ENCODE measurements around the gene TYW1. TPM values are rescaled to one million over a fixed set of nuclear protein-coding genes. Genes with fewer than 3 reads are reported as not detected.
A peak's percentile ranks its signal among the peaks of the same experiment; 100 is the strongest.
"Not testable (repeated sequence)": the region's sequence is repeated elsewhere in the genome, so short reads cannot be mapped to it uniquely, and the experiment has no call there.

Gene TYW1
- total and polyA plus RNA-seq, 2 of the 8 experiments (the other 6 are each of a cell fraction or from before 2014, with no cell fraction given): 8.8 to 16.2 TPM

GRCh38 chr7:67143091-67143786 lies 146.6 kb downstream of the TYW1 start:
- 95% methylated on average over 9 of the region's 9 CpGs; no CpG with 5 or more reads in 1 of the 2 experiments for WGBS, 2 experiments (ENCODE audit: extremely low coverage in 1 of 2, insufficient coverage in 1 of 2, insufficient read length in 1 of 2, insufficient replicate concordance in 2 of 2, low coverage in 1 of 2, low lambda C conversion rate in 2 of 2, missing lambda C conversion rate in 1 of 2)
- H3K14ac ChIP-seq (ENCODE audit: insufficient read length); H2BK20ac ChIP-seq (ENCODE audit: low read length); H3K18ac ChIP-seq (ENCODE audit: extremely low read depth, low read length); H2AFZ ChIP-seq (ENCODE audit: low read length); H3K27ac ChIP-seq (ENCODE audit: low read depth, low read length); H3K36me3 ChIP-seq (ENCODE audit: control insufficient read depth in 2 of 4, insufficient read depth in 4 of 4, low read length in 3 of 4); H3K9me3 ChIP-seq (ENCODE audit: insufficient read depth in 2 of 2, low read depth in 1 of 2, low read length in 1 of 2); H3K4me2 ChIP-seq (ENCODE audit: insufficient read depth in 1 of 2, low read depth in 2 of 2, low read length in 2 of 2); H3K79me2 ChIP-seq (ENCODE audit: control insufficient read depth in 1 of 2, insufficient read depth in 2 of 2, low read length in 2 of 2); H3K79me1 ChIP-seq (ENCODE audit: low read depth, low read length); DNase-seq (ENCODE audit: low read depth in 1 of 2, low spot score in 2 of 2); CTCF ChIA-PET (ENCODE audit: partially characterized antibody); H3K4me3 ChIP-seq (ENCODE audit: extremely low read depth in 1 of 4, insufficient read depth in 2 of 4, low read depth in 3 of 4, low read length in 4 of 4); H4K5ac ChIP-seq (ENCODE audit: insufficient read length, low read depth, low read length); H2BK120ac ChIP-seq (replicated peaks; ENCODE audit: low read depth, low read length); H3K4ac ChIP-seq (replicated peaks; ENCODE audit: insufficient read length, low read depth, low read length); H3K56ac ChIP-seq (replicated peaks; ENCODE audit: insufficient read length, low read depth, low read length); H2AK5ac ChIP-seq (ENCODE audit: low read depth, low read length); POLR2A ChIA-PET (ENCODE audit: partially characterized antibody); H3K9ac ChIP-seq (replicated peaks in 1 of 4; ENCODE audit: extremely low read depth in 1 of 4, low read depth in 3 of 4, low read length in 3 of 4); H3K27me3 ChIP-seq (replicated peaks in 1 of 4; ENCODE audit: control insufficient read depth in 3 of 4, extremely low read depth in 1 of 4, insufficient read depth in 3 of 4, low read length in 3 of 4); H2BK15ac ChIP-seq (ENCODE audit: low read length); H3K23me2 ChIP-seq (ENCODE audit: low read depth, low read length); H2BK5ac ChIP-seq (ENCODE audit: low read depth, low read length); H3K4me1 ChIP-seq (replicated peaks in 1 of 4; ENCODE audit: control insufficient read depth in 3 of 4, insufficient read depth in 4 of 4, low read length in 3 of 4); H3K23ac ChIP-seq (ENCODE audit: insufficient read length); H4K91ac ChIP-seq (replicated peaks; ENCODE audit: insufficient read length, low read length); H2BK12ac ChIP-seq (ENCODE audit: low read depth, low read length); H4K20me1 ChIP-seq (replicated peaks in 1 of 2; ENCODE audit: control insufficient read depth in 1 of 2, insufficient read depth in 2 of 2, low read length in 2 of 2); H4K8ac ChIP-seq (ENCODE audit: extremely low read depth, insufficient read depth, low read length): not testable (repeated sequence)
- FAIRE-seq: peak; percentile 58

GRCh38 chr7:67145581-67146193 lies 149.1 kb downstream of the TYW1 start:
- H3K18ac ChIP-seq (ENCODE audit: extremely low read depth, low read length); H3K36me3 ChIP-seq (ENCODE audit: control insufficient read depth in 2 of 4, insufficient read depth in 4 of 4, low read length in 3 of 4); CTCF ChIA-PET (ENCODE audit: partially characterized antibody); H3K23me2 ChIP-seq (ENCODE audit: low read depth, low read length); H2AFZ ChIP-seq (ENCODE audit: low read length); POLR2A ChIA-PET (ENCODE audit: partially characterized antibody); H3K27ac ChIP-seq (ENCODE audit: low read depth, low read length); DNase-seq (ENCODE audit: low read depth in 1 of 2, low spot score in 2 of 2); H3K4me3 ChIP-seq (ENCODE audit: extremely low read depth in 1 of 4, insufficient read depth in 2 of 4, low read depth in 3 of 4, low read length in 4 of 4); H3K27me3 ChIP-seq (replicated peaks in 1 of 4; ENCODE audit: control insufficient read depth in 3 of 4, extremely low read depth in 1 of 4, insufficient read depth in 3 of 4, low read length in 3 of 4); H3K9me3 ChIP-seq (ENCODE audit: insufficient read depth in 2 of 2, low read depth in 1 of 2, low read length in 1 of 2); H2BK12ac ChIP-seq (ENCODE audit: low read depth, low read length); H3K9ac ChIP-seq (replicated peaks in 1 of 4; ENCODE audit: extremely low read depth in 1 of 4, low read depth in 3 of 4, low read length in 3 of 4); H4K20me1 ChIP-seq (replicated peaks in 1 of 2; ENCODE audit: control insufficient read depth in 1 of 2, insufficient read depth in 2 of 2, low read length in 2 of 2); H2BK20ac ChIP-seq (ENCODE audit: low read length); H3K14ac ChIP-seq (ENCODE audit: insufficient read length); H3K4ac ChIP-seq (replicated peaks; ENCODE audit: insufficient read length, low read depth, low read length); H3K4me2 ChIP-seq (ENCODE audit: insufficient read depth in 1 of 2, low read depth in 2 of 2, low read length in 2 of 2); H3K79me1 ChIP-seq (ENCODE audit: low read depth, low read length); H3K4me1 ChIP-seq (replicated peaks in 1 of 4; ENCODE audit: control insufficient read depth in 3 of 4, insufficient read depth in 4 of 4, low read length in 3 of 4); H4K8ac ChIP-seq (ENCODE audit: extremely low read depth, insufficient read depth, low read length); H2AK5ac ChIP-seq (ENCODE audit: low read depth, low read length); H4K91ac ChIP-seq (replicated peaks; ENCODE audit: insufficient read length, low read length); FAIRE-seq; H3K23ac ChIP-seq (ENCODE audit: insufficient read length); H2BK120ac ChIP-seq (replicated peaks; ENCODE audit: low read depth, low read length); H2BK15ac ChIP-seq (ENCODE audit: low read length); H2BK5ac ChIP-seq (ENCODE audit: low read depth, low read length); H4K5ac ChIP-seq (ENCODE audit: insufficient read length, low read depth, low read length); H3K56ac ChIP-seq (replicated peaks; ENCODE audit: insufficient read length, low read depth, low read length); H3K79me2 ChIP-seq (ENCODE audit: control insufficient read depth in 1 of 2, insufficient read depth in 2 of 2, low read length in 2 of 2): not testable (repeated sequence)
- 89% methylated on average over 3 of the region's 3 CpGs; no CpG with 5 or more reads in 1 of the 2 experiments for WGBS, 2 experiments (ENCODE audit: extremely low coverage in 1 of 2, insufficient coverage in 1 of 2, insufficient read length in 1 of 2, insufficient replicate concordance in 2 of 2, low coverage in 1 of 2, low lambda C conversion rate in 2 of 2, missing lambda C conversion rate in 1 of 2)

Measured in H1 (cell line).